GM20431 (cell line): Measurements from ENCODE around the gene GADD45G.

ENCODE experiments used
- in situ Hi-C: fragments of 300-500 bp; cut with MseI, MboI; formaldehyde crosslinking; loops from one replicate; pipeline ENCODE4 v1.15.0; 2020; ENCODE audit warnings: low sequenced_read_pairs; ENCODE audit not compliant: unreplicated experiment

The GADD45G gene

DNA sequence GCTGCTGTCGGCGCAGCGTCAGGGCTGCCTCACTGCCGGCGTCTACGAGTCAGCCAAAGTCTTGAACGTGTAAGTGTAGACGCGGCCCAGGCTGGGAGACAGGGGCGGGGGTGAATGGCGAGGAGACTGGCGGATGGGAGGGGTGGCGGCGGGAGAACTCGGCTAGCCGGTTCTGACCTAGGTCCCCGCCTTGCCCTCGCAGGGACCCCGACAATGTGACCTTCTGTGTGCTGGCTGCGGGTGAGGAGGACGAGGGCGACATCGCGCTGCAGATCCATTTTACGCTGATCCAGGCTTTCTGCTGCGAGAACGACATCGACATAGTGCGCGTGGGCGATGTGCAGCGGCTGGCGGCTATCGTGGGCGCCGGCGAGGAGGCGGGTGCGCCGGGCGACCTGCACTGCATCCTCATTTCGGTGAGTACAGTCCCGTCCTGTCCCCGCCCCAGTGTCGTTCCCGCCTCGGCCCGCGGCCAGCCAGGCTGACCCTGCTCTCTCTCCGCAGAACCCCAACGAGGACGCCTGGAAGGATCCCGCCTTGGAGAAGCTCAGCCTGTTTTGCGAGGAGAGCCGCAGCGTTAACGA is 745 bp downstream of the GADD45G start:
- in situ Hi-C loops, result loop anchor here (10.0 kb wide), 2 partner anchors 319 to 499 kb away; no protein-coding TSS in a partner anchor

DNA sequence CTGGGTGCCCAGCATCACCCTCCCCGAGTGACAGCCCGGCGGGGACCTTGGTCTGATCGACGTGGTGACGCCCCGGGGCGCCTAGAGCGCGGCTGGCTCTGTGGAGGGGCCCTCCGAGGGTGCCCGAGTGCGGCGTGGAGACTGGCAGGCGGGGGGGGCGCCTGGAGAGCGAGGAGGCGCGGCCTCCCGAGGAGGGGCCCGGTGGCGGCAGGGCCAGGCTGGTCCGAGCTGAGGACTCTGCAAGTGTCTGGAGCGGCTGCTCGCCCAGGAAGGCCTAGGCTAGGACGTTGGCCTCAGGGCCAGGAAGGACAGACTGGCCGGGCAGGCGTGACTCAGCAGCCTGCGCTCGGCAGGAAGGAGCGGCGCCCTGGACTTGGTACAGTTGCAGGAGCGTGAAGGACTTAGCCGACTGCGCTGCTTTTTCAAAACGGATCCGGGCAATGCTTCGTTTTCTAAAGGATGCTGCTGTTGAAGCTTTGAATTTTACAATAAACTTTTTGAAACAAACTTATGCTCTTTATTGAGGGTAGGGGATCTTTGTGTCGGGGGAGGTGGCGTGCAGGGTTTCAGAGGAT is 1.3 kb downstream of the GADD45G start:
- in situ Hi-C loops, result loop anchor here (10.0 kb wide), 2 partner anchors 319 to 499 kb away; no protein-coding TSS in a partner anchor

DNA sequence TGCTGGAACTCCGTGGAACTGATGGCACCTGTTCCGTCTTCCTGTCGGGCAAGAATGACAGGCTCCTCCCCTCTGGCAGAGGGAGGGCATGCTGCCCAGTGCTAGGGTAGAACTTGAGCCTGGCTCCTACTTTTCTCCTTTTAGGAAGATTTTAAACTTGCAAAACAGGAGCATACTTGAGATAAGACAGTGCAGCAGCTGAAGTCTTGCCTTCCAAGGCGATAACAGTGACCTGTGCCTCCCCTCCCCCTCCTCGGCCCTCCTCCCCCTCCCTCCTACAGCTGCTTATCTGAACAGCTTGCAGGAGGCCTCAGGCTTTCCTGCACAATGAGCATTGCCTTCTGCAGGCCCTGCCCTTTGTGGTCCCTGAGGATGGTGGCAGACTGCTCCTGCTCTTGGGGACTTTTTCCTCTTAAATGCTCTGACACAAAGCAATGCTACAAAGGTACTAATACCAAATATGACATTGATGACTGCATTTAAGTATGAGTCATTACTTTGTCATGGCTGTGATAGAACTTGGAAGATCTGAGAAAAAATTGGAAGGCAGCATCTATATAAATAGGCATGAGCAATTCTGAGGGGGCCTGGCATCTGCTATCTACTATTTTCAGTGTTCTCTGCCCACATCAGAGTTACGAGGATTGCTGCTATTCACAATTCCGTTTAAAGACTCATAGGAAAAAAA is 2.0 kb downstream of the GADD45G start:
- in situ Hi-C loops, result loop anchor here (10.0 kb wide), 2 partner anchors 318 to 498 kb away; no protein-coding TSS in a partner anchor

DNA sequence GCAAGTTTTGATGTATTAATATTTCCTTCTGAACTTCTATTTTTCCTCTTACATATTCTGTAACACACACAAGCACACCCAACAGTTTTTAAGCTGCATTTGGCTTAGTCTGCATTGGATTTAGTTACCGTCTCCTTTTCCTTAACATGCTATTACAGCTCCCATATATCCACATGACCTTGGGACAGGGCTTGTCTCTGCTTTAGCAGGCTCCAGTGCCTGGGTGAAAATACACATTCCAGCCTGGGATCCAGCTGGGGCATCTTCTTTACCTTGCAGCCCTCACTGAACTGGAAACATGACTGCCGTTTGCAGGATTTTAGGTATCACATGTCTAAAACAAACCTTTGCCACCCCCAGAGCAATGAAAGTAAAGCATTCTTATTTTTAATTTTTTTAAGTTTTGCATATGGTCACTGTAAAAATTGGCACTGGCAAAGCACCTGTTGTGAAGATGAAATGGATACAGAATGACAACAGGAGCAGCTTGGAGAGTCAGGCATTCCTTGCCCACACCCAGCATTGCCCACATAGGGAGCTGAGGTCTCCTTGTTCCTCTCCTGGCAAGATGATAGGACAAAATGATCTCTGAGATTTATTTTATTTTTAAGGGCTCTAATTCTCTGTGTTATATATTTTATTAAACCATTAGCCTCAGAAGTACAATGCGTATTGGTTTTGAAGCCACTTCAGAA is 4.0 kb downstream of the GADD45G start:
- in situ Hi-C loops, result loop anchor here (10.0 kb wide), 2 partner anchors 316 to 496 kb away; no protein-coding TSS in a partner anchor

DNA sequence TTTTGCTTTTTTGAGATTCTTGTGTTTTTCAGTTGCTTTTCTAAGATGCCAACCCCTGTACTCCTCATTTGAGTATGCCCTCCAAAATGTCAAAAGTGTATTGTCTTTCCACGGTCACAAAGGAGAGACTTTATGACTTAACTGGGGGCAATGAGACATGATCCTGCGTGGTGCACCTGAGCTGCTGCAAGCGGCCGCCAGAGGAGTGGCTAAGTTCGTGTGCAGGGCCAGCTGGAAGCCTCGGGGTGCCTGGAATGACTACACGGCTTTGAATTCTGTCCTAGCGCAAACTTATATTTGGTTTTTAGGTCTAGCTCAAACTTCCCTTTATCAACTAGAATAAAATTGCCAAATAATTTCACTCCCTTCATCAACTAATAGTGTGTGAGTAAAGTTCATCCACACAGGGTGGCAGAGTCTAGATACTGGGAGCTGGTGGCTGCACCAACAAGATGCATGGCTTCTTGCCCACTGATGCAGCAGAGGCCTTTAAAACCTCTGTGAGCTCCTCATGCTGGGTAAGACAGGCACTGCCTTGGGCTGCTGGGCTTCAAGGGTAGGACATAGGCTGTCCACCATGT is 4.7 kb downstream of the GADD45G start:
- in situ Hi-C loops, result loop anchor here (10.0 kb wide), 2 partner anchors 315 to 495 kb away; no protein-coding TSS in a partner anchor

DNA sequence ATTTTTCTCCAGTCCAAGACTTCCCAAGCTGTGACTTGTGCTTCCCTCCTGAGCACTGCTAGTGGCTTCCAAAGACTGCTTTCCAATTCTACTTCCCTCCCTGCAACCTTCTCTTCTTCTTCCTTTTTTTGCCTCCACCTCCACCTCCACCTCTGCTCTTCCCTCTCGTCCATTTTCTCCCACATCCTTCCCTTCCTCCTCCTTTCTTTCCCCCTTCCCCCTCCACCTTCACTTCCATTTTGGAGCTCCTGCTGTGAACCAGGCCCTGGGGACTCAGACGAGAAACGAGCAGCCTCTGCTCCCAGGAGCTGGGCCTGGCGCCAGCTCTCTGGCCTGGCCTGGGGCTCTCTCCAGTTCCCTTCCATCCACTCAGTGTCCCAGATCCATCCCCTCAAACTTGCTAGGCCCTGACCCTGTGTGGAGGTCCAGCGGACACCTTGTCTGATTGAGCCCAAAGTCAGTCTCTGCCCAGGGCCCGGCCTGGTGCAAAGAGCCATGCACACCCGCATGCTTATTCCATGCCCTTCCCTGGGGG is 5.6 kb downstream of the GADD45G start:
- in situ Hi-C loops, result no loop called here

DNA sequence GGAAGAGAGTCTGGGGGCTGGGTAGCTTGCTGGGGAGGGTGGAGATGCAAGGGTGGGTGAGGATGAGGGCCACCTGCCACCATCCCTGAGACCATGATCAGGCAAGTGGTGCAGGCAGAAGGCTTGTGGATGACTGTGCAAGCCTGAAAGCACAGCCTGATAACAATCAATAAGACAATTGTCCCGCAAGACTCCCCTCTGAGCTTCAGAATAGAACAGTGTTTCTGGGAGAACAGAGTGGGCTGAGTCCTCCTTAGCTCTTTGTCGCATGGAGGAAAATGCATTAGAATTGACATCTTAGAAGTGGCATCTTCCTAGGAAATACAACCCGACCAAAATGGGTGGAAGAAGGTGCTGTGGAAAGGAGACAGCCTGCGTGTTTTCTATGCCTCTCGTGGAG is 6.6 kb downstream of the GADD45G start:
- in situ Hi-C loops, result no loop called here

DNA sequence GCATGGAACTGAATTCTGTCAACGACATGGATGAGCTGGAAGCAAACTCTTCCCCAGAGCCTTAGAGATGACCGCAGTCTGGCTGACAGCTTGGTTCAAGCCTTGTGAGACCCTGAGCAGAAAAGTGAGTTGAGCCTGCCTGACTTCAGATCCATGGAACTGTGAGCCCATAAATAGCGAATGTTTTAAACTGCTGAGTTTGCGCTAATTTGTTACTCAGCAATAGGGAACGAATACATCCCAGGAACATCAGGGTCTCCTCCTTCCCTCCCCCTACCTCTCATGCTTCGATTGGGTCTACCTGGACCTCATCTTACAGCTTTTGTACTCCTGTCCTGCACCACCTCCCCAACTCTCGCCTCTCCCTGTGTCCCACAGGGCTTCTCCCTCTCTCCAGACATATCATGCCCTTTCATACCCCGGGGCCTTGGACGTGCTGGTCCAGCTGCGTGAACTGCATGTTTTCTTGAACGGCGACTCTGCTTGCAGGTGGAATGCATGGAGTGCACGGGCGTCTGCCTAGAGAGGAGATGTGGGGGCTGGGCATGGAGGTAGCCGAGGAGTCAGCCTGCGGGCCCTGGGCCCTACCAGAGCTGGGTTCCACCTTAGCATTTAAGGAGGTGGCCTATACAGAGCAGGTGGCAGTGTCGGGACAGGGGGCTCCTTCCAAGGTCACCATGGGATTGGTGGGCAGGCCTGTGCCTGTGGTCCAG is 7.9 kb downstream of the GADD45G start:
- in situ Hi-C loops, result no loop called here

DNA sequence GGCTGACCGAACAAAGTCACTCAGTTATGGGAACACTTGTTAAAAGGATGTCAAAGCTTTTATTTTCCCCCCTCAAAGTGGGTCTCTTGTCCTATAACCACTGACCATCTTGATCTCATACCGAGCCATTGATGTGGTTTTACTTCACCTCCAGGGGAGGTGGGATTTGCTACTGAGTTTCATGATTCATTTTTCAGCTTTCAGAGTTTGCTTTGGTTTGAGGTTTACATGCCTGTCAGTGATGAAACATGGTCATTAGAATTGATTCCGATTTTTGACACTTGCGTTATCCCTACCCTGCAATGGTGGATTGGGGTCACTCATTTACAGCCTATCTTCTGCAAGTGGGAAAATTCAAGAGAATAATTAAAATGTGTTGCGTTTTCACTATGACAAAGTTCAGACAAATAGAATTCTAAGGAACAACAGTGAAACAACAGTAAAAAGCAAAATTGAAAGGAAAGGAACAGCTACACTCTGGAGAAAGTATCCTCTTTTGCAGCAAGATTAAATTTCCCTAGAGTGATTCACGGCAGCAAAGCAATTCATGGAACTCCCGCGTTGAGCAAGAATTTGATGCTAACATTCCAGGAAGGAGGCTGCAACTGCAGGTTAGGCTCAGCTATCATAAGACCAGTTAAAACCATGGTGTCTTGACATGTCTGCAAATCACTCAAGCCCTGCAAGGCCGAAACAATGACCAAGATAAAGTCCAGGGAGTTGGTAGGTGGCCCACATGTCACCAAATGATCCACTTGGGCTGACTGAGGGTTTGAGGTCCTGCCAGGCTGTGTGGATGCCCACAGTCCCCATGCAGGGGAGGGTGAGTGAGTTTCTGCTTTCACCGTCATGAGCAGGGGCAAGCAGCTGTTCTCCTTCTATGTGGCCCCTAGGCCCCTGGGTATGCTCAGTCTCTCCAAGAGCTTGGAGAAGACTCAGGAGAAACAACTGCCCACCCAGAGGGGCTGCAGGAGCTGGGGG is 9.4 kb downstream of the GADD45G start:
- in situ Hi-C loops, result no loop called here

DNA sequence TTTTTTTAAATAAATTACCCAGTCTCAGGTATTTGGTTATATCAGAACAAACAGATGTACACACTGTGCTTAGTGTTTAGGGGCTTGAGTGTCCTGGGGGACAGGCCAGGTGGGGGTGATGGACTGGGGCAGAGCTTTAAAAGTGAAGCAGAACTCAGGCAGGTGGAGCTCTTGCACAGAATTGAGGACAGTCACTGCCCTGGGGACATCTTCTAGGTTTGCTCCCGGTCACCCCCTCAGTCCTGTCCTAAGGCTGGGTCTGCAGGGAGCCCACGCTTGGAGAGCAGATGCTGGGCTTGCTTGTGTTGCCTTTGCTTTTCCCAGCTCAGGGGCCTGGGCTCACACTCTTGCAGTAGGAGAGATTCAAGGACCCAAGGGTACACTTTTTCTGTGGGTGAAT is 10.8 kb downstream of the GADD45G start:
- in situ Hi-C loops, result no loop called here

DNA sequence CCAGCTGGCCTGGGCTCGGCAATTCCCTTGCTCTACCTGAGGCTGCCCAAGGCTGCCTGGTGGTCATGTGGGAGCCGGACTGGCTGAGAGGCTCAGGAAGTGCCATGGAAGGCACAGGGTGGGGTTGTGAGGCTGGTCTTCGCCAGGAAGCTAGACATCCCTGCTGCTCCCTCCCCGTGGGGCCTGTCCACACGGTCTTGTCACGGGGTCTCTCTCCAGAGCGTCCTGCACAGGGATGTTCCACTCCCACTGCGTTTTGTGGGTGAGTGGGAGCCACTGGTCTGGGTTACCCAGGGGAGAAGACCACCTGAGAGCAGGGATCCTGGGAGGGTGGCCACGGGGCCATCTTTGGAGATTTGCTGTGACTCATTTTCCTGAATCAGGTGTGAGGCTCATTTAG is 11.6 kb downstream of the GADD45G start:
- in situ Hi-C loops, result no loop called here

DNA sequence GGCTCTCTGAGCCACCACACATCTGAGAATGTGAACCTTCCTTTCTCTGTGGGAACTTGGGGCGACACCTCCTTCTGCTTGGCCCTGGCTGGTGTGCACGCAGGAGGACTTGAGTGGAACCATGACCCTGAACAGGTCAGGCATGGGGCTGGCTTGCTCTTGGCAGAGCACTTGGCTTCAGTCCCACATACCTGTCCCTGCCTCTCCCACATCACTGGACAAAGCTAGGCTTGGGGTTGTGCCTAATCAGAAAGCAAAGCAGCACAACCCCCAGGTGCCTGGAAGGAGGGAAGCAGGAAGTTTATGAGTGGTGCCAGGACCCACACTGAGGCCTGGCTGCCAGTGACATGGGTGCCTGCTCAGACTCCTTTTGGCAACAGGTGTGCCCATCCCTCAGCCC is 13.2 kb downstream of the GADD45G start:
- in situ Hi-C loops, result no loop called here

DNA sequence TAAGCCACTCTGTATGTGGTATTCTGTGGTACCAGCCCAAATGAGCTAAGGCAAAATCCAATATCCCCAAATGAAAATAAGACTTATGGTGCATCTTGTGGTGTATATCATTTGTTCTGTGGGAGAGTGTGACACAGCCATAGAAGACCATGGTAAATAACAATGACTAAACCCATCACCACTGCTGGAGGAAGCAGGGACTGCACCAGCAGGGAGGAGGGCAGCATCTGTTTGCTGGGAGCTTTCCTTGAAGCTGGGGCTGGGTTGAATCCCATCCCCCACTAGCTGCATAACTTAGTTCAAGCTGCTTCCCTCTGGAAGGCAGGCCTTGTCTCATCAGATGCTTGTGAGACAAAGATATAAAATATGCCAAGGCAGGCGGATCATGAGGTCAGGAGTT is 14.2 kb downstream of the GADD45G start:
- in situ Hi-C loops, result no loop called here

DNA sequence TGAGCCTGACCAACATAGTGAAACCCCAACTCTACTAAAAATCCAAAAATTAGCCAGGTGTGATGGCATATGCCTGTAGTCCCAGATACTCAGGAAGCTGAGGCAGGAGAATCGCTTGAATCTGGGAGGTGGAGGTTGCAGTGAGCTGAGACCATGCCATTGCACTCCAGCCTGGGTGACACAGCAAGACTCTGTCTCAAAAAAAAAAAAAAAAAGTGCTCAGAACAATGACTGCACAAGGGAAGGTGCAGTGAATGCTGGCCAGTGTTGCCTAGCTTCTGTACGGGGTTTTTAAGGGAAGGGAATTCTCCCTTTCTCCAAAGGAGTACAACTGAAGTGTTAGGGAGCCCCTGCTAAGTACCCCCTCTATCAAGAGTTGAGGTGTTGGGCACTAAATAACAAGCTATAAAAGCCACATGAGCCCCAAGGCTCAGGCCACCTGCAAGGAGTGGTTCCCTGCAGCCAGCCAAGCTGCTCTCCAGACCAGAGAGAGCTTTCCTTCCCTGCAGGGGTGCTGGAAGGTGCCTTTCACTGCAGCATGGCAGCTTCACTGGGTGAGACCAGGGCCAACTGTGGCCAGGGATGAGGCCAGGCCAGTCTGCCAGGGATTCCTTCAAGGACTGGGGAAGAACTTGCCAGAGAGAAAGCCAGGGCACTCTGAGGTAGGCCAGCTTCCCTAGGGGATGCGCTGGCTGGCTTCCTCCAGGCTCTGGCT is 14.8 kb downstream of the GADD45G start:
- in situ Hi-C loops, result no loop called here

DNA sequence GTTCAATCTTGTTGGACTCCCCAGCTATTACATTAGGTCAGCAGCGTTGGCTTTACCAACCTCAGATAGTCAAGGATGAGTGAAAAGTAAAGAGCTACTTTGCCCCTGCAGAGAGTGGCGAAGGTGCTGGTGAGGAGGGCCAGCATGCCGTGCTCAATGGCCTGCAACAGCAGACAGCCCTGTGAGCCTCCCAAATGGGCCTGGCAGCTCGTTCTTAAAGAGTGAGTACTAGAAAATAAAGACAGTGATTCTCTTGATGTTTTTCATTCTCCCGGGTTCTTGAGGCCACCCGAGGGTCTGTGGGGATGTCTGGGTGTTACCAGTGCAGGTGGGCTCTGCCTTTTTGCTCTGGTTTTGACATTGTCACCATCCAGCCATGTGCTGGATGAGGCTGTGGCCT is 16.2 kb downstream of the GADD45G start:
- in situ Hi-C loops, result no loop called here

DNA sequence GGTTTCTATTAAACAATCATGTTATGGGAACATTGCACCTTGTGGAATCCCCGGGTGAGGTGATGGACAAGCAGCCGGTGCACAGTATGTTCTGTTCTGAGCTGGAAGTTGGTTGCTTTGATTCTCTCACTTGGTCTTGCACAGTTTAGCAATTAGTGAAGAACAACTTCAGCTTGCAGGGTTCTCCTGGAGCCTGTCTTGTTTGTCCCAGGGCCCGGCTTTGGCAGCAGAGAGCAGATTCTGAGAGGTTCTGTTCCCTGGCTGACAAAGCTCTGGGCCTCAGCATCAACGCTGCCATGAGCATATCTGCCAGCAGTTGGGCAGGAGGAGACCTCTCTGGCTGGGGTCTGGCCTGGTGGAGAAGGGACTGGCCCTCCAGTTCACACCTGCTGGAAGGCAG is 16.9 kb downstream of the GADD45G start:
- in situ Hi-C loops, result no loop called here

DNA sequence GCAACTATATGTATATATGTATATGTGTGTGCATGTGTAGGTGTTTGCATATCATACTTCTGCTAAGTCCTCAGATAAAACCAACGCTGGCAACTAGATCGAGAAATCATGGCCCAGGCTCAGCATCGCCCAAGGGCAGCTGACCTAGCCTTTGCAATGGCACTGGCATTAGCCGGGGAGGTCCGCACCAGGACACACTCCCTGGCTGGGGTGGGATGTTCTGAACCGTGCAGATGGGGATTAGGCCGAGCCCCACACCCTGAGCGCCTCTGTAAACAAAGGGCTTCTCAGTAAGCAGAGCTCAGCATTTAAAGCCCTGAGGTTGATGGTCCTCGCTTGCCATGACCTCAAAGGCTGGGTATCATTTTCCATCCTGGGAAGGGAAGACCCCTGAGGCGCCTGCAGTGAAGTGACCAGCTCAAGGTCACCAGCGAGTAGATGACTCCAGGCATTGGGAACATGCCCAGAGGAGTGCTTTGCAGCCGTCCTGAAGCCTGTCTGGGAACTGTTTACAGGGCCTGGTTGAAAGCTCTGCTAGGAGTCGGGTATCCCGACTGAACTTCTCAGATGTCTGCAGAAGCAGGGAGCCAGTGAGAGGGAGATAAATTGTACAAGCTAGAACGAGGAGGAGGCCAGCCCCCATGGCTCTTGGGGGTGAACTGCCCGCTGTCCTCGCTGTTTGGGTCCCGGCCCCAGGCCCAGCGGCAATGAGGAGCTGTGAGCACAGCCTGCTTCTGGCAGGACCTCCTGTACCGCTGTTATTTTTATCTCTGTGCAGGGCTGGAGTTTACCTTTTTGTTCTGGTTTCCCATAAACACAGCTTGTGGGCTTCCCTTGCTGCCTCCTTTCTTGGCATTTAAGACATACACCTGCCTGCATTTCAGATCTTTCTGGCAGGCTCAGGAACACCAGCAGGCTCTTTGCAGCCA is 18.4 kb downstream of the GADD45G start:
- in situ Hi-C loops, result no loop called here
